HCT116 (cell line): ENCODE measurements around the gene RNFT1. TPM values are rescaled to one million over a fixed set of nuclear protein-coding genes. Genes with fewer than 3 reads are reported as not detected.
"Not testable (repeated sequence)": the region's sequence is repeated elsewhere in the genome, so short reads cannot be mapped to it uniquely, and the experiment has no call there.

Experiments used
- ATAC-seq: fragments of 200-7000 bp; cut with Tn5 transposase; 2 replicates; pipeline ENCODE4 v1.9.1; 2020; ENCODE audit warnings: mild to moderate bottlenecking, moderate library complexity
- BruUV-seq: library from RNA; stranded (reverse); fragments of 400-500 nt; replicated peaks from 2 replicates; lab custom pipeline; 2021; lab: Mats Ljungman, UMichigan
- CTCF ChIA-PET: fragments of 300-600 bp; sonication (Branson Sonifier 250); formaldehyde crosslinking; loops from one replicate; lab custom pipeline; 2021; ENCODE audit warnings: antibody characterized with exemption; lab: Charles Lee
- POLR2A ChIA-PET: fragments of 300-600, 350-600 bp; sonication (Branson Sonifier 250); formaldehyde crosslinking; loops from one replicate; lab custom pipeline; 2021; ENCODE audit warnings: antibody characterized with exemption; lab: Charles Lee
- RAD21 ChIA-PET, 2 experiments: fragments of 300-600 bp; sonication (Branson Sonifier 250); formaldehyde crosslinking; loops; one replicate each; lab custom pipeline; 2023; ENCODE audit warnings: low total read pairs in 2 of 2; ENCODE audit not compliant: uncharacterized antibody in 2 of 2, unreplicated experiment in 2 of 2, low non-redundant PET in 1 of 2; lab: Charles Lee
- DNase-seq: peaks from one replicate; pipeline ENCODE4 v3.0.0-alpha.2; 2010; ENCODE audit warnings: low read depth, low spot score
- H2AFZ ChIP-seq: fragments of 200-600 bp; shearing (Covaris generic), sonication (generic); 2 replicates; pipeline ENCODE4 v1.6.1; 2017; ENCODE audit warnings: low read depth, mixed run types, mixed read lengths, antibody characterized with exemption, low read length; ENCODE audit not compliant: poor library complexity, severe bottlenecking
- H3K27ac ChIP-seq: 2 replicates; pipeline ENCODE4 v1.5.1; 2012; ENCODE audit warnings: low read depth, low read length
- H3K27me3 ChIP-seq: fragments of 200-600 bp; sonication (generic); 2 replicates; pipeline ENCODE4 v1.6.1; 2016; ENCODE audit warnings: mixed run types, low read length, mixed read lengths; ENCODE audit not compliant: insufficient read depth
- H3K36me3 ChIP-seq, 2 experiments: fragments of 200-500 bp in 1 of 2; fragments of 200-600 bp in 1 of 2; sonication (Bioruptor generic) in 1 of 2; sonication (generic) in 1 of 2; 2 replicates each; pipeline versions ENCODE4 v1.5.1 to v1.6.1; 2014 to 2016; ENCODE audit warnings: low read length in 2 of 2, inconsistent platforms in 1 of 2, mixed read lengths in 1 of 2, mixed run types in 1 of 2; ENCODE audit not compliant: insufficient read depth in 2 of 2, control insufficient read depth in 1 of 2
- H3K4me1 ChIP-seq, 2 experiments: fragments of 200-600 bp in 1 of 2; sonication (generic) in 1 of 2; 2 replicates each; pipeline versions ENCODE4 v1.5.1 to v1.6.1; 2012 to 2017; ENCODE audit warnings: low read length in 2 of 2, inconsistent platforms in 1 of 2, mild to moderate bottlenecking in 1 of 2, mixed read lengths in 1 of 2, mixed run types in 1 of 2, moderate library complexity in 1 of 2; ENCODE audit not compliant: insufficient read depth in 2 of 2, control insufficient read depth in 1 of 2
- H3K4me2 ChIP-seq: fragments of 200-600 bp; sonication (generic); 2 replicates; pipeline ENCODE4 v1.6.1; 2017; ENCODE audit warnings: mixed run types, low read length, mixed read lengths
- H3K4me3 ChIP-seq, 2 experiments: fragments of 200-600 bp in 1 of 2; sonication (generic) in 1 of 2; replicated peaks in 1 of 2; 2 replicates each; pipeline ENCODE4 v1.5.1; 2011 to 2016; ENCODE audit warnings: low read length in 2 of 2, control low read depth in 1 of 2, low read depth in 1 of 2, mild to moderate bottlenecking in 1 of 2, mixed read lengths in 1 of 2, mixed run types in 1 of 2
- H3K79me2 ChIP-seq: fragments of 200-600 bp; sonication (generic); 2 replicates; pipeline ENCODE4 v1.6.1; 2017; ENCODE audit warnings: mild to moderate bottlenecking, mixed run types, low read length, moderate library complexity, mixed read lengths; ENCODE audit not compliant: insufficient read depth
- H3K9ac ChIP-seq: fragments of 200-600 bp; sonication (generic); 2 replicates; pipeline ENCODE4 v1.6.1; 2016; ENCODE audit warnings: low read length, mixed read lengths
- H3K9me2 ChIP-seq: fragments of 200-600 bp; sonication (generic), shearing (Covaris generic); 2 replicates; pipeline ENCODE4 v1.6.1; 2017; ENCODE audit warnings: mixed run types, mild to moderate bottlenecking, moderate library complexity; ENCODE audit not compliant: insufficient read depth
- H3K9me3 ChIP-seq, 2 experiments: fragments of 200-500 bp in 1 of 2; fragments of 200-600 bp in 1 of 2; sonication (Bioruptor generic) in 1 of 2; sonication (generic) in 1 of 2; 2 replicates each; pipeline ENCODE4 v1.6.1; 2014 to 2017; ENCODE audit warnings: low read length in 2 of 2, mixed read lengths in 2 of 2, inconsistent platforms in 1 of 2, low read depth in 1 of 2, mild to moderate bottlenecking in 1 of 2, mixed run types in 1 of 2, moderate library complexity in 1 of 2; ENCODE audit not compliant: control insufficient read depth in 1 of 2, insufficient read depth in 1 of 2
- H4K20me1 ChIP-seq: fragments of 200-600 bp; sonication (generic), shearing (Covaris generic); 2 replicates; pipeline ENCODE4 v1.6.1; 2017; ENCODE audit warnings: mixed run types, mild to moderate bottlenecking, moderate library complexity; ENCODE audit not compliant: insufficient read depth
- CEBPB ChIP-seq: IDR thresholded peaks from 2 replicates; pipeline ENCODE4 v1.6.1; 2012; ENCODE audit warnings: low read depth
- EGR1 ChIP-seq: IDR thresholded peaks from 2 replicates; pipeline ENCODE4 v1.6.1; 2012; ENCODE audit warnings: low read depth
- EZH2 ChIP-seq: fragments of 200-600 bp; sonication (generic); IDR thresholded peaks from 2 replicates; pipeline ENCODE4 v1.6.1; 2017; ENCODE audit warnings: antibody characterized with exemption, mixed run types
- FOSL1 ChIP-seq: IDR thresholded peaks from 2 replicates; pipeline ENCODE4 v1.6.1; 2012; ENCODE audit warnings: low read depth
- POLR2A ChIP-seq: IDR thresholded peaks from 2 replicates; pipeline ENCODE4 v1.7.0; 2011; ENCODE audit warnings: borderline replicate concordance; ENCODE audit not compliant: insufficient read depth, insufficient read length; ENCODE audit errors: extremely low read depth
- SIN3A ChIP-seq: IDR thresholded peaks from 2 replicates; pipeline ENCODE4 v1.6.1; 2012; ENCODE audit warnings: low read depth
- SP1 ChIP-seq: IDR thresholded peaks from 2 replicates; pipeline ENCODE4 v1.6.1; 2012; ENCODE audit warnings: low read depth
- intact Hi-C: fragments of 100-400 bp; cut with micrococcal nuclease; formaldehyde crosslinking; loops from 2 replicates; pipeline ENCODE4 v1.10.0; 2022
- total RNA-seq: library from RNA; stranded (reverse); gene quantifications from one replicate; pipeline ENCODE4 v1.2.1, GENCODE V29; 2021; ENCODE audit not compliant: unreplicated experiment
- TF ChIP-seq, protein P1 (sequence below), 3 experiments: fragments of 200-600 bp in 1 of 3; sonication (generic) in 1 of 3; IDR thresholded peaks in 2 of 3; conservative IDR thresholded peaks in 1 of 3; 2 replicates each; pipeline ENCODE4 v1.5.1; 2012 to 2017; ENCODE audit warnings: low read depth in 2 of 3, low read length in 2 of 3, antibody characterized with exemption in 1 of 3, borderline replicate concordance in 1 of 3, control low read depth in 1 of 3, mild to moderate bottlenecking in 1 of 3, mixed read lengths in 1 of 3, mixed run types in 1 of 3, moderate library complexity in 1 of 3; ENCODE audit not compliant: insufficient read depth in 1 of 3

Gene RNFT1
- total RNA-seq, 1 experiment from 2014 or later = 24.2 TPM

- peak; percentile 93 for TF ChIP-seq EGR1
- no peak for TF ChIP-seq FOSL1
- TF ChIP-seq EZH2 = no peak
- peak; percentile 82 for TF ChIP-seq SIN3A
- TF ChIP-seq SP1 = peak; percentile 74
- no peak for TF ChIP-seq CEBPB
- TF ChIP-seq POLR2A = peak; percentile 88
- TF ChIP-seq, protein P1, sequence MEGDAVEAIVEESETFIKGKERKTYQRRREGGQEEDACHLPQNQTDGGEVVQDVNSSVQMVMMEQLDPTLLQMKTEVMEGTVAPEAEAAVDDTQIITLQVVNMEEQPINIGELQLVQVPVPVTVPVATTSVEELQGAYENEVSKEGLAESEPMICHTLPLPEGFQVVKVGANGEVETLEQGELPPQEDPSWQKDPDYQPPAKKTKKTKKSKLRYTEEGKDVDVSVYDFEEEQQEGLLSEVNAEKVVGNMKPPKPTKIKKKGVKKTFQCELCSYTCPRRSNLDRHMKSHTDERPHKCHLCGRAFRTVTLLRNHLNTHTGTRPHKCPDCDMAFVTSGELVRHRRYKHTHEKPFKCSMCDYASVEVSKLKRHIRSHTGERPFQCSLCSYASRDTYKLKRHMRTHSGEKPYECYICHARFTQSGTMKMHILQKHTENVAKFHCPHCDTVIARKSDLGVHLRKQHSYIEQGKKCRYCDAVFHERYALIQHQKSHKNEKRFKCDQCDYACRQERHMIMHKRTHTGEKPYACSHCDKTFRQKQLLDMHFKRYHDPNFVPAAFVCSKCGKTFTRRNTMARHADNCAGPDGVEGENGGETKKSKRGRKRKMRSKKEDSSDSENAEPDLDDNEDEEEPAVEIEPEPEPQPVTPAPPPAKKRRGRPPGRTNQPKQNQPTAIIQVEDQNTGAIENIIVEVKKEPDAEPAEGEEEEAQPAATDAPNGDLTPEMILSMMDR (IDR thresholded peaks at IDR 0.05 in 2 of 3, conservative IDR thresholded peaks at IDR 0.05 in 1 of 3; ENCODE audit: borderline replicate concordance in 1 of 3, insufficient read depth in 1 of 3, low read depth in 2 of 3, low read length in 2 of 3) = no peak
- TF ChIP-seq, all 23 proteins: peak for 11
Observed at GRCh38 chr17:59964482-59965328, at the start of gene RNFT1 (continued).

DNA sequence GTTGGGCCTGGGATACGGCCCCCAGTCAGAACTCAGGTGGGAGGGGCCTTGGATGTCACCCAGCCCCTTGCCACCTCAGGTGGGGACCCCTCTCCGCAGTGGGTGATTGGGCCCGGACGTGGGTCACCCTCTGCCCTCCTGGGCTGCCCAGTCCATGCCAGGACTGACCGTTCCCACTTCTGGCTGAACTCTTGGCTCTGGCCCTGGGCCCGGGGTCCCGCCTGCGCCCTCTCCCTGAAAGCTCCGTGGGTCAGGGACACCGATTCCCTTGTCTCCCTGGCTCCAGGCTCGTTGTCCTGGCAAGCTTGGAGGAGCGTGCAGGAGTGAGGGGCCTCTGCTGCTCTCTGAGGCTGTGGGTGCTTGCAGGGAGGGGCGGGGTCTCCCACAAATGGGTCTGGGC is 44.8 kb upstream of the RNFT1 start:
- DNase-seq, H3K4me2 ChIP-seq, H2AFZ ChIP-seq, H4K20me1 ChIP-seq, intact Hi-C loops, RAD21 ChIA-PET, H3K36me3 ChIP-seq, CTCF ChIA-PET, H3K79me2 ChIP-seq, H3K27me3 ChIP-seq, POLR2A ChIA-PET, H3K9ac ChIP-seq, H3K9me2 ChIP-seq, BruUV-seq, H3K4me3 ChIP-seq, H3K9me3 ChIP-seq, H3K4me1 ChIP-seq, ATAC-seq, H3K27ac ChIP-seq: not testable (repeated sequence)

GRCh38 chr17:60008377-60008776 is 43.8 kb upstream of the RNFT1 start:
- H3K27ac ChIP-seq, H2AFZ ChIP-seq, CTCF ChIA-PET, POLR2A ChIA-PET, RAD21 ChIA-PET, H3K27me3 ChIP-seq, intact Hi-C loops, H3K4me1 ChIP-seq, H3K36me3 ChIP-seq, DNase-seq, H3K4me3 ChIP-seq, H3K4me2 ChIP-seq, BruUV-seq, H3K9ac ChIP-seq, H4K20me1 ChIP-seq, H3K9me3 ChIP-seq, H3K79me2 ChIP-seq, H3K9me2 ChIP-seq: not testable (repeated sequence)
- ATAC-seq = peak; percentile 100
